Keratinocyte (primary cell): ENCODE measurements around the gene DMD. TPM values are rescaled to one million over a fixed set of nuclear protein-coding genes. Genes with fewer than 3 reads are reported as not detected.

Experiments
- DNase-seq: peaks from one replicate; pipeline ENCODE4 v3.0.0-alpha.2; 2011; ENCODE audit warnings: low read depth, missing footprints, low spot score
- FAIRE-seq: peaks from 2 replicates; lab custom pipeline; 2011; peaks lifted over from hg19 to GRCh38; lab: Jason Lieb, UNC
- H2AFZ ChIP-seq: 2 replicates; pipeline ENCODE4 v1.6.0; 2012; ENCODE audit warnings: low read length, control low read depth, inconsistent platforms; ENCODE audit not compliant: control insufficient read depth
- H3K27ac ChIP-seq: 2 replicates; pipeline ENCODE4 v1.5.1; 2011; ENCODE audit warnings: low read length; ENCODE audit not compliant: control insufficient read depth, insufficient read depth
- H3K27me3 ChIP-seq: 3 replicates; pipeline ENCODE4 v1.6.0; 2011; ENCODE audit warnings: low read length; ENCODE audit not compliant: control insufficient read depth, insufficient read depth; ENCODE audit errors: extremely low read depth
- H3K36me3 ChIP-seq, 2 experiments: 2 replicates in 1 of 2; 3 replicates in 1 of 2; pipeline ENCODE4 v1.5.1; 2011; ENCODE audit warnings: low read length in 2 of 2, mild to moderate bottlenecking in 1 of 2; ENCODE audit not compliant: control insufficient read depth in 2 of 2, insufficient read depth in 2 of 2; ENCODE audit errors: extremely low read depth in 1 of 2
- H3K4me1 ChIP-seq: 3 replicates; pipeline ENCODE4 v1.5.1; 2011; ENCODE audit warnings: low read length; ENCODE audit not compliant: control insufficient read depth, insufficient read depth; ENCODE audit errors: extremely low read depth
- H3K4me2 ChIP-seq: 3 replicates; pipeline ENCODE4 v1.6.0; 2011; ENCODE audit warnings: low read depth, low read length; ENCODE audit not compliant: control insufficient read depth, insufficient read depth; ENCODE audit errors: extremely low read depth
- H3K4me3 ChIP-seq, 3 experiments: fragments of 200-600 bp in 1 of 3; sonication (generic) in 1 of 3; 2 replicates in 2 of 3; 3 replicates in 1 of 3; pipeline ENCODE4 v1.5.1; 2011 to 2016; ENCODE audit warnings: low read length in 3 of 3, mild to moderate bottlenecking in 3 of 3, control low read depth in 2 of 3, inconsistent platforms in 1 of 3, low read depth in 1 of 3, mixed read lengths in 1 of 3, mixed run types in 1 of 3, moderate library complexity in 1 of 3; ENCODE audit not compliant: control insufficient read depth in 2 of 3, insufficient read depth in 2 of 3; ENCODE audit errors: extremely low read depth in 1 of 3
- H3K79me2 ChIP-seq: 2 replicates; pipeline ENCODE4 v1.6.0; 2012; ENCODE audit warnings: low read length; ENCODE audit not compliant: control insufficient read depth, insufficient read depth
- H3K9ac ChIP-seq: 3 replicates; pipeline ENCODE4 v1.6.0; 2011; ENCODE audit warnings: low read length; ENCODE audit not compliant: control insufficient read depth, insufficient read depth; ENCODE audit errors: extremely low read depth
- H3K9me1 ChIP-seq: 3 replicates; pipeline ENCODE4 v1.6.0; 2011; ENCODE audit warnings: low read length; ENCODE audit not compliant: control insufficient read depth, insufficient read depth; ENCODE audit errors: extremely low read depth
- H3K9me3 ChIP-seq: 2 replicates; pipeline ENCODE4 v1.5.1; 2012; ENCODE audit warnings: low read depth, low read length; ENCODE audit not compliant: control insufficient read depth
- H4K20me1 ChIP-seq: 3 replicates; pipeline ENCODE4 v1.6.0; 2011; ENCODE audit warnings: low read length; ENCODE audit not compliant: control insufficient read depth, insufficient read depth; ENCODE audit errors: extremely low read depth
- CTCF ChIP-seq, 3 experiments: IDR thresholded peaks in 1 of 3; conservative IDR thresholded peaks in 1 of 3; optimal IDR thresholded peaks in 1 of 3; 2 replicates in 2 of 3; 3 replicates in 1 of 3; pipeline versions ENCODE3 to v1.5.1; 2011; ENCODE audit warnings: low read length in 3 of 3, mild to moderate bottlenecking in 3 of 3, moderate library complexity in 2 of 3, control low read depth in 1 of 3, inconsistent platforms in 1 of 3; ENCODE audit not compliant: insufficient read depth in 2 of 3; ENCODE audit errors: extremely low read depth in 1 of 3
- EZH2 ChIP-seq: IDR thresholded peaks from one replicate; pipeline ENCODE4 v1.6.1; 2012; ENCODE audit warnings: inconsistent platforms, mild to moderate bottlenecking, low read length, moderate library complexity
- dilution Hi-C: fragments of 300-500 bp; cut with MboI; formaldehyde crosslinking; loops from one replicate; pipeline ENCODE4 v1.7.0; 2020; ENCODE audit warnings: low sequenced_read_pairs; ENCODE audit not compliant: extremely low pct_ligation_motif_present
- polyA plus RNA-seq, 5 experiments: library from polyadenylated mRNA; depleted of rRNA in 3 of 5; stranded (reverse) in 3 of 5; stranded (forward) in 1 of 5; unstranded in 1 of 5; fragments of >200 nt; gene quantifications; 1 replicate in 1 of 5; 2 replicates in 3 of 5; 3 replicates in 1 of 5; pipeline versions ENCODE4 v1.2.1 to v1.2.3, GENCODE V29; 2011 to 2012; ENCODE audit warnings: missing spikeins in 2 of 5, low read depth in 1 of 5, low replicate concordance in 1 of 5

DMD gene
- polyA plus RNA-seq, 1 donor (not counting 4 experiments of a cell fraction or from before 2014, with no cell fraction given) = 8.9 TPM

GRCh38 chrX:31099536-31100090 lies 2111.7 kb downstream of the DMD start:
- dilution Hi-C loops = no loop called here
- Histone ChIP-seq H3K4me2 (no peak overlapping the region), H3K9me1 (no peaks in the 10 kb centered on the region), H4K20me1 (no peaks in the 10 kb centered on the region), H2AFZ (no peak overlapping the region), H3K79me2 (no peaks in the 10 kb centered on the region), H3K27ac (no peak overlapping the region), H3K27me3 (no peaks in the 10 kb centered on the region), H3K9ac (no peak overlapping the region), H3K36me3 (no peaks in the 10 kb centered on the region), H3K4me3 (no peak overlapping the region), H3K9me3 (no peaks in the 10 kb centered on the region), H3K4me1 (no peaks in the 10 kb centered on the region)
- DNase-seq = no peak
- no peak for FAIRE-seq
- TF ChIP-seq EZH2 (no peak), CTCF (optimal IDR thresholded peaks at IDR 0.05 in 1 of 3, IDR thresholded peaks at IDR 0.05 in 1 of 3, conservative IDR thresholded peaks at IDR 0.05 in 1 of 3; ENCODE audit: extremely low read depth in 1 of 3, insufficient read depth in 2 of 3, low read length in 3 of 3) (no peak)

- no peaks in the 10 kb centered on the region for H3K9me1 ChIP-seq
- H3K79me2 ChIP-seq = no peaks in the 10 kb centered on the region
- no peaks in the 10 kb centered on the region for H3K36me3 ChIP-seq
- H3K27ac ChIP-seq = no peak overlapping the region
- dilution Hi-C loops = no loop called here
- no peak overlapping the region for H3K9ac ChIP-seq
- H4K20me1 ChIP-seq = no peaks in the 10 kb centered on the region
- H3K9me3 ChIP-seq = no peaks in the 10 kb centered on the region
- H3K4me1 ChIP-seq = no peaks in the 10 kb centered on the region
- FAIRE-seq (no peak), DNase-seq (no peak)
- no peak overlapping the region for H3K4me3 ChIP-seq
- no peak overlapping the region for H2AFZ ChIP-seq
- H3K4me2 ChIP-seq = no peak overlapping the region
- no peaks in the 10 kb centered on the region for H3K27me3 ChIP-seq
- TF ChIP-seq EZH2 (no peak), CTCF (optimal IDR thresholded peaks at IDR 0.05 in 1 of 3, IDR thresholded peaks at IDR 0.05 in 1 of 3, conservative IDR thresholded peaks at IDR 0.05 in 1 of 3; ENCODE audit: extremely low read depth in 1 of 3, insufficient read depth in 2 of 3, low read length in 3 of 3) (no peak)
Observed at GRCh38 chrX:31098079-31098478, 2113.3 kb downstream of the DMD start.
